K562 (cell line): ENCODE results near the gene NDUFB10. TPM values are rescaled to one million over a fixed set of nuclear protein-coding genes. Genes with fewer than 3 reads are reported as not detected.

ENCODE experiments used
- BRD9 ChIP-seq: fragments of 450-650 bp; IDR thresholded peaks from 2 replicates; pipeline ENCODE4 v1.6.1; 2018; ENCODE audit warnings: low read depth; ENCODE audit not compliant: partially characterized antibody
- CXXC5 ChIP-seq: fragments of 250-450 bp; sonication (Bioruptor Pico); IDR thresholded peaks from 2 replicates; pipeline ENCODE4 v1.8.0; 2022; ENCODE audit warnings: inconsistent platforms, mild to moderate bottlenecking, moderate library complexity
- ESRRA ChIP-seq: fragments of 450-650 bp; IDR thresholded peaks from 2 replicates; pipeline ENCODE4 v1.6.1; 2014; ENCODE audit warnings: low read depth, mild to moderate bottlenecking, moderate library complexity, borderline replicate concordance
- FOSL1 ChIP-seq: fragments of 200-800 bp; sonication (Bioruptor generic); conservative IDR thresholded peaks from 2 replicates; pipeline ENCODE4 v1.6.1; 2016; ENCODE audit warnings: missing genetic modification characterization, missing compliant biosample characterization
- FOXA3 ChIP-seq, 2 experiments: fragments of 450-650 bp in 1 of 2; sonication (generic) in 1 of 2; formaldehyde crosslinking; IDR thresholded peaks in 1 of 2; conservative IDR thresholded peaks in 1 of 2; 2 replicates each; pipeline versions ENCODE4 v1.4.0 to v1.8.0; 2020 to 2022; ENCODE audit warnings: mild to moderate bottlenecking in 2 of 2, missing genetic modification reagents in 1 of 2
- FOXK2 ChIP-seq, 2 experiments: fragments of 450-650 bp; IDR thresholded peaks in 1 of 2; conservative IDR thresholded peaks in 1 of 2; 2 replicates each; pipeline ENCODE4 v1.6.1; 2016; ENCODE audit warnings: low read depth in 2 of 2, mild to moderate bottlenecking in 1 of 2
- HDGF ChIP-seq: fragments of 450-650 bp; IDR thresholded peaks from 2 replicates; pipeline ENCODE4 v1.6.1; 2016
- ID3 ChIP-seq, 2 experiments: fragments of 250-450 bp in 1 of 2; fragments of 450-650 bp in 1 of 2; sonication (Bioruptor Pico) in 1 of 2; IDR thresholded peaks; 2 replicates each; pipeline versions ENCODE4 v1.6.1 to v1.8.0; 2016 to 2021; ENCODE audit warnings: mild to moderate bottlenecking in 2 of 2, moderate library complexity in 2 of 2, missing compliant biosample characterization in 1 of 2, missing genetic modification characterization in 1 of 2
- SLC30A9 ChIP-seq: fragments of 250-450 bp; sonication (Bioruptor Pico); IDR thresholded peaks from 2 replicates; pipeline ENCODE4 v1.8.0; 2022; ENCODE audit warnings: mild to moderate bottlenecking, moderate library complexity
- SREBF1 ChIP-seq: fragments of 150-350 bp; IDR thresholded peaks from 2 replicates; pipeline ENCODE4 v1.6.1; 2014; ENCODE audit warnings: antibody characterized with exemption, low read depth, low read length, borderline replicate concordance
- STAT6 ChIP-seq: sonication (generic); formaldehyde crosslinking; IDR thresholded peaks from 2 replicates; pipeline ENCODE4 v1.8.1; 2023; ENCODE audit warnings: mild to moderate bottlenecking, missing genetic modification reagents
- ZFP30 ChIP-seq: fragments of 250-450 bp; sonication (Bioruptor Pico); IDR thresholded peaks from 2 replicates; pipeline ENCODE4 v1.8.0; 2022; ENCODE audit warnings: moderate library complexity, mild to moderate bottlenecking, inconsistent platforms, borderline replicate concordance
- ZNF124 ChIP-seq: sonication (generic); formaldehyde crosslinking; IDR thresholded peaks from 2 replicates; pipeline ENCODE4 v1.8.1; 2022; ENCODE audit warnings: missing genetic modification reagents
- ZNF140 ChIP-seq: fragments of 250-450 bp; sonication (Bioruptor Pico); IDR thresholded peaks from 2 replicates; pipeline ENCODE4 v1.8.0; 2021; ENCODE audit warnings: moderate library complexity, mild to moderate bottlenecking, inconsistent platforms
- ZNF445 ChIP-seq: fragments of 250-450 bp; sonication (Bioruptor Pico); IDR thresholded peaks from 2 replicates; pipeline ENCODE4 v1.4.0; 2020; ENCODE audit warnings: low read depth, mild to moderate bottlenecking, moderate library complexity
- ZNF584 ChIP-seq: fragments of 200-800 bp; sonication (Bioruptor generic); IDR thresholded peaks from 2 replicates; pipeline ENCODE4 v1.6.1; 2016; ENCODE audit warnings: low read depth, mild to moderate bottlenecking, missing genetic modification characterization, missing compliant biosample characterization
- ZNF695 ChIP-seq: fragments of 450-650 bp; formaldehyde crosslinking; IDR thresholded peaks from 2 replicates; pipeline ENCODE4 v1.4.0; 2020; ENCODE audit warnings: mild to moderate bottlenecking, moderate library complexity
- polyA plus RNA-seq, 8 experiments: library from polyadenylated mRNA; depleted of rRNA in 4 of 8; stranded (reverse) in 5 of 8; unstranded in 3 of 8; fragments of >200 nt; fragmentation: Nextera tagmentation in 2 of 8; fragmentation: Illumina TruSeq in 1 of 8; extraction: Ambion mirVana in 2 of 8; extraction: Trizol in 1 of 8; gene quantifications; 2 replicates each; pipeline versions ENCODE4 v1.2.1 to v1.2.3, GENCODE V29; 2011 to 2014; ENCODE audit warnings: inconsistent platforms in 1 of 8, missing spikeins in 1 of 8
- total RNA-seq, 7 experiments: library from RNA; depleted of rRNA in 6 of 7; stranded (reverse); fragments of >200 nt in 6 of 7; fragmentation: Illumina TruSeq in 2 of 7; extraction: Trizol in 2 of 7; gene quantifications; 2 replicates each; pipeline versions ENCODE4 v1.2.1 to v1.2.3, GENCODE V29; 2011 to 2021; ENCODE audit warnings: low replicate concordance in 1 of 7
- TF ChIP-seq, protein P1 (sequence below): fragments of 450-650 bp; formaldehyde crosslinking; IDR thresholded peaks from 2 replicates; pipeline ENCODE4 v1.4.0; 2020; ENCODE audit warnings: mild to moderate bottlenecking
- TF ChIP-seq, protein P2 (sequence below): IDR thresholded peaks from 2 replicates; pipeline ENCODE4 v1.6.1; 2016; ENCODE audit warnings: missing genetic modification characterization, missing compliant biosample characterization
- TF ChIP-seq, protein P3 (sequence below): fragments of 450-650 bp; formaldehyde crosslinking; IDR thresholded peaks from 2 replicates; pipeline ENCODE4 v1.4.0; 2020; ENCODE audit warnings: mild to moderate bottlenecking, moderate library complexity

The NDUFB10 gene
- total and polyA plus RNA-seq, 9 of the 15 experiments (the other 6 are each of a cell fraction or from before 2014, with no cell fraction given): 69.3 to 527 (median 161) TPM

DNA sequence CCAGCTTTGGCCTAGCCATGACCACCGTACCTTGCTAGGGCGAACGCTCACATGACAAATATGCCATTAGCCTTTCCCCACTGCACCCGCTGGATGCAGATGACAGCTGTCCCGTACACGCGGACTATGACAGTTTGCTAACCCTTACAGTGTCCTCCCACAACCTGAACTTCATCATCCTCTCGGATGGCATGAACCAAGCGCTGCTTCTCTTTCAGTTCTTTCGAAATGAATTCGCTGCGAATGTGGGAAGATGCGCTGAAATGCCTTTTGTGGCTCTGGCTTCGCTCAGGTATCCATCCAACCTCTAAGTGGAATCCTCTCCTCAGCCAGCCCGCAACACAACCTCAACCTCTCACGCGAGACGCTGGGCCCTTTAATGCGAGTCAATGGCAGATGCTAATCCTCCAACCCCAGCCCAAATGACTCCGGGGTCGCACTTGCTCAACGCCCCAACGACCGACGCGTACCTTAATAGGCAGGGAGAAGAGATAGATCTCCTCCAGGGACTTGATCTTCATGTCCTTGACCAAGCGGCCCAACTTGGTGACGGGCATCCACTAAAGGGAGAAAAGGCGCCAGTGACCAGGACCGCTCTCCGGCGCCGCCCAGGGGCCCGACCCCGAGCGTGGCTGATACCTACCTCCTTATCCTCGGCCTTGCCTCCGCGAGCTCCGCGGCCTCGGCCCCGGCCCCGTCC lies 4.6 kb downstream of the NDUFB10 start (continued):
- TF ChIP-seq, protein P1, sequence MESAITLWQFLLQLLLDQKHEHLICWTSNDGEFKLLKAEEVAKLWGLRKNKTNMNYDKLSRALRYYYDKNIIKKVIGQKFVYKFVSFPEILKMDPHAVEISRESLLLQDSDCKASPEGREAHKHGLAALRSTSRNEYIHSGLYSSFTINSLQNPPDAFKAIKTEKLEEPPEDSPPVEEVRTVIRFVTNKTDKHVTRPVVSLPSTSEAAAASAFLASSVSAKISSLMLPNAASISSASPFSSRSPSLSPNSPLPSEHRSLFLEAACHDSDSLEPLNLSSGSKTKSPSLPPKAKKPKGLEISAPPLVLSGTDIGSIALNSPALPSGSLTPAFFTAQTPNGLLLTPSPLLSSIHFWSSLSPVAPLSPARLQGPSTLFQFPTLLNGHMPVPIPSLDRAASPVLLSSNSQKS (CRISPR knock-in tag): no peak
- no peak for TF ChIP-seq STAT6 (CRISPR knock-in tag)
- TF ChIP-seq ID3 (CRISPR knock-in tag; IDR thresholded peaks at IDR 0.05): no peak
- TF ChIP-seq ID3 (tag; IDR thresholded peaks at IDR 0.05): no peak
- TF ChIP-seq ZNF584 (CRISPR knock-in tag): no peak
- TF ChIP-seq SREBF1: no peak
- no peak for TF ChIP-seq ZNF140 (CRISPR knock-in tag)
- TF ChIP-seq, protein P2, sequence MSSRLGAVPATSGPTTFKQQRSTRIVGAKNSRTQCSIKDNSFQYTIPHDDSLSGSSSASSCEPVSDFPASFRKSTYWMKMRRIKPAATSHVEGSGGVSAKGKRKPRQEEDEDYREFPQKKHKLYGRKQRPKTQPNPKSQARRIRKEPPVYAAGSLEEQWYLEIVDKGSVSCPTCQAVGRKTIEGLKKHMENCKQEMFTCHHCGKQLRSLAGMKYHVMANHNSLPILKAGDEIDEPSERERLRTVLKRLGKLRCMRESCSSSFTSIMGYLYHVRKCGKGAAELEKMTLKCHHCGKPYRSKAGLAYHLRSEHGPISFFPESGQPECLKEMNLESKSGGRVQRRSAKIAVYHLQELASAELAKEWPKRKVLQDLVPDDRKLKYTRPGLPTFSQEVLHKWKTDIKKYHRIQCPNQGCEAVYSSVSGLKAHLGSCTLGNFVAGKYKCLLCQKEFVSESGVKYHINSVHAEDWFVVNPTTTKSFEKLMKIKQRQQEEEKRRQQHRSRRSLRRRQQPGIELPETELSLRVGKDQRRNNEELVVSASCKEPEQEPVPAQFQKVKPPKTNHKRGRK (tag): no peak
- TF ChIP-seq CXXC5 (CRISPR knock-in tag): no peak
- TF ChIP-seq HDGF: 0 out of 2 replicates have a peak, but pooled peaks have one; percentile 21
- TF ChIP-seq SLC30A9: no peak
- TF ChIP-seq ZNF124 (CRISPR knock-in tag): no peak
- TF ChIP-seq, protein P3, sequence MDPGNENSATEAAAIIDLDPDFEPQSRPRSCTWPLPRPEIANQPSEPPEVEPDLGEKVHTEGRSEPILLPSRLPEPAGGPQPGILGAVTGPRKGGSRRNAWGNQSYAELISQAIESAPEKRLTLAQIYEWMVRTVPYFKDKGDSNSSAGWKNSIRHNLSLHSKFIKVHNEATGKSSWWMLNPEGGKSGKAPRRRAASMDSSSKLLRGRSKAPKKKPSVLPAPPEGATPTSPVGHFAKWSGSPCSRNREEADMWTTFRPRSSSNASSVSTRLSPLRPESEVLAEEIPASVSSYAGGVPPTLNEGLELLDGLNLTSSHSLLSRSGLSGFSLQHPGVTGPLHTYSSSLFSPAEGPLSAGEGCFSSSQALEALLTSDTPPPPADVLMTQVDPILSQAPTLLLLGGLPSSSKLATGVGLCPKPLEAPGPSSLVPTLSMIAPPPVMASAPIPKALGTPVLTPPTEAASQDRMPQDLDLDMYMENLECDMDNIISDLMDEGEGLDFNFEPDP (CRISPR knock-in tag): no peak; the same call in 1 of the 2 replicates
- TF ChIP-seq FOXA3 (CRISPR knock-in tag; conservative IDR thresholded peaks at IDR 0.05 in 1 of 2, IDR thresholded peaks at IDR 0.05 in 1 of 2): no peak
- no peak for TF ChIP-seq ZNF695 (CRISPR knock-in tag)
- peak; percentile 6 for TF ChIP-seq BRD9
- TF ChIP-seq FOSL1 (tag): no peak
- TF ChIP-seq FOXK2 (conservative IDR thresholded peaks at IDR 0.05 in 1 of 2, IDR thresholded peaks at IDR 0.05 in 1 of 2; ENCODE audit: low read depth in 2 of 2): peak in 1 of 2 experiments; percentile 11; a peak in 1 of 4 replicates
- no peak for TF ChIP-seq ZNF445
- no peak for TF ChIP-seq ESRRA
- TF ChIP-seq ZFP30 (CRISPR knock-in tag): no peak
